SK-N-SH (cell line): ENCODE results near the gene VAPB. TPM values are rescaled to one million over a fixed set of nuclear protein-coding genes. Genes with fewer than 3 reads are reported as not detected.

Experiments used
- CTCF ChIA-PET: fragments of 300-600, 350-600 bp; formaldehyde crosslinking; extraction: SDS; loops from one replicate; lab custom pipeline; 2021; lab: Yijun Ruan, JAX
- POLR2A ChIA-PET: fragments of 350-600 bp; sonication (Branson Sonifier 250); formaldehyde crosslinking; extraction: SDS; loops from one replicate; lab custom pipeline; 2020; ENCODE audit warnings: antibody characterized with exemption, inconsistent platforms; lab: Yijun Ruan, JAX
- DNase-seq: peaks from one replicate; pipeline ENCODE4 v3.0.0; 2012
- H2AFZ ChIP-seq: fragments of 200-600 bp; sonication (generic); 2 replicates; pipeline ENCODE4 v1.8.1; 2016; ENCODE audit warnings: antibody characterized with exemption, mild to moderate bottlenecking, low read depth
- H3F3A ChIP-seq: fragments of 200-600 bp; sonication (generic); replicated peaks from 2 replicates; pipeline ENCODE3; 2016; ENCODE audit warnings: antibody characterized with exemption, mild to moderate bottlenecking; ENCODE audit not compliant: insufficient read depth
- H3K27ac ChIP-seq, 2 experiments: fragments of 200-500 bp in 1 of 2; fragments of 200-600 bp in 1 of 2; sonication (Bioruptor generic) in 1 of 2; sonication (generic), shearing (Covaris generic) in 1 of 2; 2 replicates each; pipeline versions ENCODE4 v1.5.1 to v1.6.1; 2014 to 2016; ENCODE audit warnings: low read depth in 2 of 2, inconsistent platforms in 1 of 2, low read length in 1 of 2, mild to moderate bottlenecking in 1 of 2, mixed read lengths in 1 of 2
- H3K27me3 ChIP-seq: fragments of 200-600 bp; sonication (generic), shearing (Covaris generic); 2 replicates; pipeline ENCODE4 v1.6.1; 2016; ENCODE audit warnings: mixed run types; ENCODE audit not compliant: insufficient read depth
- H3K36me3 ChIP-seq, 2 experiments: fragments of 200-500 bp in 1 of 2; fragments of 200-600 bp in 1 of 2; sonication (Bioruptor generic) in 1 of 2; sonication (generic) in 1 of 2; replicated peaks in 1 of 2; 2 replicates each; pipeline versions ENCODE3 to v1.5.1; 2014 to 2016; ENCODE audit warnings: low read length in 1 of 2, mild to moderate bottlenecking in 1 of 2; ENCODE audit not compliant: insufficient read depth in 2 of 2, control insufficient read depth in 1 of 2
- H3K4me1 ChIP-seq, 2 experiments: fragments of 200-500 bp in 1 of 2; fragments of 200-600 bp in 1 of 2; sonication (Bioruptor generic) in 1 of 2; sonication (generic), shearing (Covaris generic) in 1 of 2; 2 replicates each; pipeline versions ENCODE4 v1.5.1 to v1.6.1; 2014 to 2016; ENCODE audit warnings: low read depth in 1 of 2, low read length in 1 of 2, mixed run types in 1 of 2; ENCODE audit not compliant: insufficient read depth in 2 of 2, control insufficient read depth in 1 of 2
- H3K4me2 ChIP-seq: fragments of 200-600 bp; sonication (generic), shearing (Covaris generic); 2 replicates; pipeline ENCODE4 v1.6.1; 2017; ENCODE audit warnings: mixed run types
- H3K4me3 ChIP-seq, 2 experiments: fragments of 200-500 bp in 1 of 2; fragments of 200-600 bp in 1 of 2; sonication (Bioruptor generic) in 1 of 2; sonication (generic), shearing (Covaris generic) in 1 of 2; 2 replicates each; pipeline versions ENCODE4 v1.5.1 to v1.8.1; 2014 to 2016; ENCODE audit warnings: low read depth in 2 of 2, inconsistent platforms in 1 of 2, low read length in 1 of 2, mild to moderate bottlenecking in 1 of 2, mixed read lengths in 1 of 2, moderate library complexity in 1 of 2
- H3K79me2 ChIP-seq: fragments of 200-600 bp; sonication (generic); 2 replicates; pipeline ENCODE4 v1.8.1; 2017; ENCODE audit warnings: mild to moderate bottlenecking; ENCODE audit not compliant: insufficient read depth
- H3K9ac ChIP-seq: fragments of 200-600 bp; sonication (generic); 2 replicates; pipeline ENCODE4 v1.6.1; 2017; ENCODE audit warnings: mixed run types
- H3K9me2 ChIP-seq: fragments of 200-600 bp; sonication (generic); 2 replicates; pipeline ENCODE4 v1.6.1; 2017; ENCODE audit warnings: mixed run types
- H3K9me3 ChIP-seq: fragments of 200-600 bp; sonication (generic); 2 replicates; pipeline ENCODE4 v1.6.1; 2017; ENCODE audit warnings: mixed run types, mild to moderate bottlenecking, moderate library complexity
- H4K20me1 ChIP-seq: fragments of 200-600 bp; sonication (generic); 2 replicates; pipeline ENCODE4 v1.6.1; 2017; ENCODE audit warnings: mild to moderate bottlenecking, mixed run types; ENCODE audit not compliant: insufficient read depth
- CHD2 ChIP-seq: fragments of 150-350 bp; IDR thresholded peaks from 2 replicates; pipeline ENCODE4 v1.6.1; 2018; ENCODE audit warnings: low read length; ENCODE audit not compliant: partially characterized antibody
- EP300 ChIP-seq, 2 experiments: IDR thresholded peaks; 2 replicates each; pipeline versions ENCODE4 v1.4.0 to v1.6.1; 2012; ENCODE audit warnings: borderline replicate concordance in 1 of 2, low read depth in 1 of 2, low read length in 1 of 2
- EZH2phosphoT487 ChIP-seq: fragments of 200-600 bp; sonication (generic); IDR thresholded peaks from 2 replicates; pipeline ENCODE4 v1.6.1; 2017; ENCODE audit warnings: low read depth, mixed run types, mild to moderate bottlenecking, antibody characterized with exemption, moderate library complexity, borderline replicate concordance
- FOXM1 ChIP-seq: IDR thresholded peaks from 2 replicates; pipeline ENCODE4 v1.4.0; 2012; ENCODE audit warnings: low read depth, mild to moderate bottlenecking
- GABPA ChIP-seq: IDR thresholded peaks from 2 replicates; pipeline ENCODE4 v1.4.0; 2012; ENCODE audit warnings: low read depth, mild to moderate bottlenecking
- GATA2 ChIP-seq: sonication (generic); formaldehyde crosslinking; IDR thresholded peaks from 2 replicates; pipeline ENCODE4 v1.5.0; 2020; ENCODE audit warnings: mild to moderate bottlenecking, missing genetic modification reagents
- MXI1 ChIP-seq: IDR thresholded peaks from 2 replicates; pipeline ENCODE4 v1.6.1; 2012; ENCODE audit warnings: mild to moderate bottlenecking, low read depth, low read length, improper control_type of control experiment
- NFIC ChIP-seq: IDR thresholded peaks from 2 replicates; pipeline ENCODE4 v1.4.0; 2012; ENCODE audit warnings: borderline replicate concordance
- POLR2AphosphoS5 ChIP-seq: IDR thresholded peaks from 2 replicates; pipeline ENCODE4 v1.6.1; 2012; ENCODE audit warnings: low read depth, low read length
- TEAD4 ChIP-seq: IDR thresholded peaks from 2 replicates; pipeline ENCODE4 v1.4.0; 2012; ENCODE audit warnings: mild to moderate bottlenecking, borderline replicate concordance; ENCODE audit not compliant: insufficient read depth
- WGBS: methylation state at CpG from one replicate; pipeline ENCODE4 v1.1.6; 2017; ENCODE audit warnings: low lambda C conversion rate; 5-methylcytosine and 5-hydroxymethylcytosine counted together
- polyA plus RNA-seq, 3 experiments: library from polyadenylated mRNA; depleted of rRNA; stranded (reverse); fragments of >200 nt; gene quantifications; 2 replicates each; pipeline ENCODE4 v1.2.3, GENCODE V29; 2012
- TF ChIP-seq, protein P1 (sequence below): IDR thresholded peaks from 2 replicates; pipeline ENCODE4 v1.4.0; 2012; ENCODE audit warnings: low read depth, borderline replicate concordance
- TF ChIP-seq, protein P2 (sequence below): fragments of 200-600 bp; sonication (generic); IDR thresholded peaks from 2 replicates; pipeline ENCODE4 v1.6.1; 2017; ENCODE audit warnings: antibody characterized with exemption, mild to moderate bottlenecking, moderate library complexity
- TF ChIP-seq, protein P3 (sequence below): IDR thresholded peaks from 2 replicates; pipeline ENCODE4 v1.4.0; 2012; ENCODE audit warnings: low read depth

The VAPB gene
- polyA plus RNA-seq, 1 of the 3 experiments (the other 2 are of a cell fraction) = 16.9 TPM

DNA sequence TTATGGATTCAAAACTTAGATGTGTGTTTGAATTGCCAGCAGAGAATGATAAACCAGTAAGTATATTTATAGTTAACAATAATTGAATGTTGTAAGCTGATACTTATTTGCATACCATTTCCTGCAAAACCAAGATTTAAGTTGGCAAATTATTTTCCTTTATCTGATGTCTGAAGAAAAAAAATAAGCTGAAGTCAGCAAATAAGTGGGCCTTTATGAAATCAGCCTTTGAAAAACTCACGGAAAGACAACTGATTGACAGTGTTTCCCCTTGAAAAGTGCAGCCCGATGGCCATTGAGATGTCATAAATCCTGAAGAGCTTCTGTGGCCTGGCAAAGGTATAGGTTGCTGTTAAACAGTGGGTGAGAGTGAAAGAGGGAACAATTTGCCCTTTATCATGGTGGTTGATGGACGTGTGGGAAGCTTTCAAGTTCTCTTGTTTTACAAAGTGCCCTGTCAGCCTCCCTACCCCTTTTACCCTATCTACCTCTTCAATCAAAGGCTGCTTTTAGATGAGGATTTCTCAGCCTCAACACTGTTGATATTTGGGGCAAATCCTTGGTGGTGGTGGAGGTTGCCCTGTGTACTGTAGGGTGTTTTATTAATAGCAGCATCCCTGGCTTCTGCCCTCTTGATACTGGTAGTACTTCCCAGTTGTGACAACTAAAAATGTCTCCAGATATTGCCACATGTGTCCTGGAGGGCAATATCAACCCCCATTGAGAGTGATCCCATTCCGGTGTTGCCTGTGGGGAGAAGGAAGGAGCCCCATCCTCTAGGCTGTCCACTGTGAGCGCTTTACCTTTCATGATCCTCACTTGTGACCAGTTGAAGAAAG, 50.2 kb downstream of the VAPB start:
- CTCF ChIA-PET = interaction anchor here (0.8 to 1.8 kb wide), 4 partner anchors 8 to 202 kb away, joined by 3 to 7 read pairs (median 3); no protein-coding TSS in a partner anchor
- Histone ChIP-seq H3K4me2 (no peak overlapping the region), H3K27me3 (no peaks in the 10 kb centered on the region), H2AFZ (no peak overlapping the region), H3K9me2 (no peaks in the 10 kb centered on the region), H3F3A (peaks cover 7% of the 10 kb centered on the region), H3K36me3 (peaks cover 24 to 48% of the 10 kb centered on the region in 2 experiments), H3K79me2 (peaks cover 100% of the 10 kb centered on the region), H3K9me3 (no peaks in the 10 kb centered on the region), H3K9ac (no peak overlapping the region), H4K20me1 (0 out of 2 replicates have a peak, but pooled peaks cover 3% of the 10 kb centered on the region), H3K4me1 (peaks cover 3 to 21% of the 10 kb centered on the region in 2 experiments; a peak in 3 of 4 replicates), H3K4me3 (no peak overlapping the region), H3K27ac (no peak overlapping the region)
- WGBS = 96% methylated on average over 5 of the region's 5 CpGs
- no peak for TF ChIP-seq POLR2AphosphoS5
- no peak for TF ChIP-seq FOXM1
- no peak for TF ChIP-seq CHD2
- TF ChIP-seq, protein P1, sequence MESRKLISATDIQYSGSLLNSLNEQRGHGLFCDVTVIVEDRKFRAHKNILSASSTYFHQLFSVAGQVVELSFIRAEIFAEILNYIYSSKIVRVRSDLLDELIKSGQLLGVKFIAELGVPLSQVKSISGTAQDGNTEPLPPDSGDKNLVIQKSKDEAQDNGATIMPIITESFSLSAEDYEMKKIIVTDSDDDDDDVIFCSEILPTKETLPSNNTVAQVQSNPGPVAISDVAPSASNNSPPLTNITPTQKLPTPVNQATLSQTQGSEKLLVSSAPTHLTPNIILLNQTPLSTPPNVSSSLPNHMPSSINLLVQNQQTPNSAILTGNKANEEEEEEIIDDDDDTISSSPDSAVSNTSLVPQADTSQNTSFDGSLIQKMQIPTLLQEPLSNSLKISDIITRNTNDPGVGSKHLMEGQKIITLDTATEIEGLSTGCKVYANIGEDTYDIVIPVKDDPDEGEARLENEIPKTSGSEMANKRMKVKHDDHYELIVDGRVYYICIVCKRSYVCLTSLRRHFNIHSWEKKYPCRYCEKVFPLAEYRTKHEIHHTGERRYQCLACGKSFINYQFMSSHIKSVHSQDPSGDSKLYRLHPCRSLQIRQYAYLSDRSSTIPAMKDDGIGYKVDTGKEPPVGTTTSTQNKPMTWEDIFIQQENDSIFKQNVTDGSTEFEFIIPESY = no peak
- TF ChIP-seq GATA2 = no peak
- TF ChIP-seq, protein P2, sequence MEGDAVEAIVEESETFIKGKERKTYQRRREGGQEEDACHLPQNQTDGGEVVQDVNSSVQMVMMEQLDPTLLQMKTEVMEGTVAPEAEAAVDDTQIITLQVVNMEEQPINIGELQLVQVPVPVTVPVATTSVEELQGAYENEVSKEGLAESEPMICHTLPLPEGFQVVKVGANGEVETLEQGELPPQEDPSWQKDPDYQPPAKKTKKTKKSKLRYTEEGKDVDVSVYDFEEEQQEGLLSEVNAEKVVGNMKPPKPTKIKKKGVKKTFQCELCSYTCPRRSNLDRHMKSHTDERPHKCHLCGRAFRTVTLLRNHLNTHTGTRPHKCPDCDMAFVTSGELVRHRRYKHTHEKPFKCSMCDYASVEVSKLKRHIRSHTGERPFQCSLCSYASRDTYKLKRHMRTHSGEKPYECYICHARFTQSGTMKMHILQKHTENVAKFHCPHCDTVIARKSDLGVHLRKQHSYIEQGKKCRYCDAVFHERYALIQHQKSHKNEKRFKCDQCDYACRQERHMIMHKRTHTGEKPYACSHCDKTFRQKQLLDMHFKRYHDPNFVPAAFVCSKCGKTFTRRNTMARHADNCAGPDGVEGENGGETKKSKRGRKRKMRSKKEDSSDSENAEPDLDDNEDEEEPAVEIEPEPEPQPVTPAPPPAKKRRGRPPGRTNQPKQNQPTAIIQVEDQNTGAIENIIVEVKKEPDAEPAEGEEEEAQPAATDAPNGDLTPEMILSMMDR = no peak
- TF ChIP-seq MXI1 = no peak
- no peak for TF ChIP-seq TEAD4
- TF ChIP-seq NFIC = no peak
- no peak for DNase-seq
- POLR2A ChIA-PET = interaction anchor here (0.6 to 1.3 kb wide), 2 partner anchors 8 to 212 kb away, joined by 3 read pairs; partner anchors contain the start of gene STX16

DNA sequence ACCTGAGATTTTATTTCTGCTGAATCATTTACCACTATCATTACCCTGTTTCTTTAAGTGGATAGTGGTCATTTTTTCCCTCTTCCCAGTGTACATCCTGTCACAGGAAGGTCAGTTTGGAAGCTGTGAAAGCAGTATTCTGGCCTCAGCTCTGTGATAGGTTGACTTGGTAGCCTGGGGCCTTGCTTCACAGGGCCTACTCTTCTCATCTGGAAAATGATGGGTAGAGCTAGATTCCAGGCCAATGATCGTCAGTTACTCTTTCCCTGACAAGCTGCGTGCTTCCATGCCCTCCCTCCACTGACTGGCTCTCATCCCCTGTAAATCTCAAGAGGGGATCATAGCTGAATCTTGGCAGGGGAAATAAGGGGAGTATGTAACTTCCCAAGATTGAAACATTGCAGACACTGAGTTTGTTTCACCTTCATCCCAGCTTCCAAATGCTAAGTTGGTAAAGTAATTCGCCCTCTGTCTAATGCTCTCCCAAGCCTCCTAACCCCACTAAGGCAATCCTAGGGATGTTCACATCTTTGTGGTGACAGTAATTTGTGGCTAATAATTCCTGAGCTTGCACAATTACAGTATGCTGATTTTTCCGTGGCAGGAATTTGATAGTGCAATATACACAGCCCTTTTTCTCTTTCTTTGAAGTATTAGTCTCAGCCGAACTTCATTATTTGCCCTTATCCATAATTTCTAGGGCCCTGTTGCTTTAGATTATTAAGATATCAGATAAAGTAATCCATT, 51.2 kb downstream of the VAPB start:
- Histone ChIP-seq H2AFZ (no peak overlapping the region), H3K9me3 (no peaks in the 10 kb centered on the region), H3K79me2 (peaks cover 100% of the 10 kb centered on the region), H3K36me3 (peaks cover 29 to 48% of the 10 kb centered on the region in 2 experiments), H3K27ac (no peak overlapping the region), H3K9ac (no peak overlapping the region), H3K4me3 (no peak overlapping the region), H3K27me3 (no peaks in the 10 kb centered on the region), H3K9me2 (no peaks in the 10 kb centered on the region), H3F3A (no peaks in the 10 kb centered on the region), H4K20me1 (no peaks in the 10 kb centered on the region), H3K4me2 (no peak overlapping the region), H3K4me1 (peaks cover 0 to 21% of the 10 kb centered on the region in 2 experiments; a peak in 2 of 4 replicates)
- WGBS = 93% methylated on average over 5 of the region's 5 CpGs
- CTCF ChIA-PET = interaction anchor here (0.7 to 1.4 kb wide), 3 partner anchors 9 to 211 kb away, joined by 3 read pairs; partner anchors contain the start of gene STX16
- DNase-seq = no peak
- no peak for TF ChIP-seq EZH2phosphoT487
- no peak for TF ChIP-seq EP300 (IDR thresholded peaks at IDR 0.05; ENCODE audit: borderline replicate concordance in 1 of 2, low read depth in 1 of 2, low read length in 1 of 2)
- TF ChIP-seq, protein P3, sequence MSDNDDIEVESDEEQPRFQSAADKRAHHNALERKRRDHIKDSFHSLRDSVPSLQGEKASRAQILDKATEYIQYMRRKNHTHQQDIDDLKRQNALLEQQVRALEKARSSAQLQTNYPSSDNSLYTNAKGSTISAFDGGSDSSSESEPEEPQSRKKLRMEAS = no peak
- TF ChIP-seq GABPA = no peak
- POLR2A ChIA-PET = interaction anchor here (0.6 to 1.3 kb wide), 2 partner anchors 9 to 211 kb away, joined by 3 read pairs; partner anchors contain the start of gene STX16
